PC-9 (cell line): ENCODE results near the gene TMEM117. TPM values are rescaled to one million over a fixed set of nuclear protein-coding genes. Genes with fewer than 3 reads are reported as not detected.

ENCODE experiments used
- BruUV-seq: library from RNA; stranded (reverse); fragments of 400-500 nt; replicated peaks from 2 replicates; lab custom pipeline; 2021; lab: Mats Ljungman, UMichigan
- CTCF ChIA-PET: fragments of 300-600 bp; sonication (Branson Sonifier 250); formaldehyde crosslinking; loops from one replicate; lab custom pipeline; 2022; ENCODE audit warnings: antibody characterized with exemption; lab: Charles Lee
- POLR2A ChIA-PET: fragments of 300-600 bp; sonication (Branson Sonifier 250); formaldehyde crosslinking; loops from one replicate; lab custom pipeline; 2022; ENCODE audit warnings: antibody characterized with exemption; ENCODE audit not compliant: unreplicated experiment; lab: Charles Lee
- DNase-seq, 2 experiments: peaks; one replicate each; pipeline versions ENCODE4 v3.0.0 to v3.0.0-alpha.2; 2015 to 2022; ENCODE audit warnings: mixed read lengths in 1 of 2
- H2AFZ ChIP-seq: fragments of 200-600 bp; sonication (generic); 2 replicates; pipeline ENCODE4 v1.8.1; 2017; ENCODE audit warnings: antibody characterized with exemption
- H3F3A ChIP-seq: fragments of 200-600 bp; sonication (generic); 2 replicates; pipeline ENCODE4 v1.8.1; 2017; ENCODE audit warnings: antibody characterized with exemption, mild to moderate bottlenecking, low read depth; ENCODE audit not compliant: insufficient read depth
- H3K27ac ChIP-seq: fragments of 200-600 bp; sonication (generic); 2 replicates; pipeline ENCODE4 v1.6.1; 2016; ENCODE audit warnings: mixed run types
- H3K27me3 ChIP-seq: fragments of 200-600 bp; sonication (generic); 2 replicates; pipeline ENCODE4 v1.6.1; 2016; ENCODE audit warnings: low read depth, mixed run types; ENCODE audit not compliant: insufficient read depth
- H3K36me3 ChIP-seq: fragments of 200-600 bp; sonication (generic); 2 replicates; pipeline ENCODE4 v1.6.1; 2016; ENCODE audit warnings: low read depth, mixed run types
- H3K4me1 ChIP-seq: fragments of 200-600 bp; sonication (generic); replicated peaks from 2 replicates; pipeline ENCODE4 v1.6.1; 2016; ENCODE audit warnings: mixed run types; ENCODE audit not compliant: insufficient read depth
- H3K4me2 ChIP-seq: fragments of 200-600 bp; sonication (generic); 2 replicates; pipeline ENCODE4 v1.6.1; 2017; ENCODE audit warnings: mixed run types
- H3K4me3 ChIP-seq: fragments of 200-600 bp; sonication (generic); 2 replicates; pipeline ENCODE4 v1.6.1; 2016; ENCODE audit warnings: mixed run types
- H3K79me2 ChIP-seq: fragments of 200-600 bp; sonication (generic); 2 replicates; pipeline ENCODE4 v1.6.1; 2017; ENCODE audit warnings: low read depth, mixed run types
- H3K9me2 ChIP-seq: fragments of 200-600 bp; sonication (generic); 2 replicates; pipeline ENCODE4 v1.8.1; 2017; ENCODE audit warnings: mild to moderate bottlenecking; ENCODE audit not compliant: insufficient read depth
- H3K9me3 ChIP-seq: fragments of 200-600 bp; sonication (generic); 2 replicates; pipeline ENCODE4 v1.8.1; 2016; ENCODE audit warnings: low read depth; ENCODE audit not compliant: insufficient read depth
- H4K20me1 ChIP-seq: fragments of 200-600 bp; sonication (generic); 2 replicates; pipeline ENCODE4 v1.8.1; 2017; ENCODE audit not compliant: insufficient read depth
- EZH2 ChIP-seq: fragments of 200-600 bp; sonication (generic); IDR thresholded peaks from 2 replicates; pipeline ENCODE4 v1.8.0; 2017; ENCODE audit warnings: antibody characterized with exemption, low read depth
- intact Hi-C: fragments of 100-400 bp; cut with micrococcal nuclease; formaldehyde crosslinking; loops from one replicate; pipeline ENCODE4 v1.10.0; 2022; ENCODE audit not compliant: unreplicated experiment
- total RNA-seq: library from RNA; stranded (reverse); gene quantifications from 2 replicates; pipeline ENCODE4 v1.2.3, GENCODE V29; 2021
- TF ChIP-seq, protein P1 (sequence below): fragments of 200-600 bp; sonication (generic); conservative IDR thresholded peaks from 2 replicates; pipeline ENCODE4 v1.6.1; 2017; ENCODE audit warnings: mixed run types, antibody characterized with exemption, mild to moderate bottlenecking, moderate library complexity

TMEM117 gene
- total RNA-seq, 1 experiment from 2014 or later = 2.0 TPM

DNA sequence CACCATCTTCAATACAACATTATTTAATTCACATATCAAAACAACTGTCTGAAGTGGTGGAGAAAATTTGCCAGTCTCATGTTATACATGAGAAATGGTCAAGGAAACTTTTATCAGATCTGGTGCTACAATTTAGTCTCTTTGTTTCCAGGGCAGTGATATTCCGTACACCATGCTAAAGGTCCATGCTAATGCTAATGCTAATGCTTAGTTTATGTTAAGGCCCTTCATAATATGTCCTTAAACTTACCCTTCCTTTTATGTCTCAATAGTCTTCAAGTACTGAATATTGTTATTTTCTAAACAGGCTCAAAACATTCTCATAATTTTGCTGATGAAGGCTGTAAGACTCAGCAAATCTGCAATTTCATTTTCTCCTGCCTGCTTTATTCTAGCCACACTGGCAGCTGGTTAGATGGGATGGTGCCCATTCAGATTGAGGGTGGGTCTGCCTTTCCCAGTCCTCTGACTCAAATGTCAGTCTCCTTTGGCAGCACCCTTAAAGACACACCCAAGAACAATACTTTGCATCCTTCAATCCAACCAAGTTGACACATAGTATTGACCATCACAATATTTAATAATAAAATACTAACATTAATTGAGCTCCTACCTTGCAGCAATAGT lies 59.8 kb downstream of the TMEM117 start:
- Histone ChIP-seq H3K4me3 (no peak overlapping the region), H3K79me2 (no peaks in the 10 kb centered on the region), H3F3A (no peaks in the 10 kb centered on the region), H3K4me2 (no peak overlapping the region), H3K9me3 (no peaks in the 10 kb centered on the region), H3K36me3 (no peaks in the 10 kb centered on the region), H3K4me1 (peaks cover 5% of the 10 kb centered on the region; the same call in 1 of the 2 replicates), H4K20me1 (no peaks in the 10 kb centered on the region), H2AFZ (no peak overlapping the region), H3K9me2 (no peaks in the 10 kb centered on the region), H3K27ac (no peak overlapping the region), H3K27me3 (no peaks in the 10 kb centered on the region)
- TF ChIP-seq EZH2 = no peak
- TF ChIP-seq, protein P1, sequence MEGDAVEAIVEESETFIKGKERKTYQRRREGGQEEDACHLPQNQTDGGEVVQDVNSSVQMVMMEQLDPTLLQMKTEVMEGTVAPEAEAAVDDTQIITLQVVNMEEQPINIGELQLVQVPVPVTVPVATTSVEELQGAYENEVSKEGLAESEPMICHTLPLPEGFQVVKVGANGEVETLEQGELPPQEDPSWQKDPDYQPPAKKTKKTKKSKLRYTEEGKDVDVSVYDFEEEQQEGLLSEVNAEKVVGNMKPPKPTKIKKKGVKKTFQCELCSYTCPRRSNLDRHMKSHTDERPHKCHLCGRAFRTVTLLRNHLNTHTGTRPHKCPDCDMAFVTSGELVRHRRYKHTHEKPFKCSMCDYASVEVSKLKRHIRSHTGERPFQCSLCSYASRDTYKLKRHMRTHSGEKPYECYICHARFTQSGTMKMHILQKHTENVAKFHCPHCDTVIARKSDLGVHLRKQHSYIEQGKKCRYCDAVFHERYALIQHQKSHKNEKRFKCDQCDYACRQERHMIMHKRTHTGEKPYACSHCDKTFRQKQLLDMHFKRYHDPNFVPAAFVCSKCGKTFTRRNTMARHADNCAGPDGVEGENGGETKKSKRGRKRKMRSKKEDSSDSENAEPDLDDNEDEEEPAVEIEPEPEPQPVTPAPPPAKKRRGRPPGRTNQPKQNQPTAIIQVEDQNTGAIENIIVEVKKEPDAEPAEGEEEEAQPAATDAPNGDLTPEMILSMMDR = no peak
- DNase-seq = no peak
- CTCF ChIA-PET = no interaction called here
- intact Hi-C loops = no loop called here
- BruUV-seq = no TSS peak
- POLR2A ChIA-PET = no interaction called here

GRCh38 chr12:43896496-43896895 lies 60.6 kb downstream of the TMEM117 start:
- Histone ChIP-seq H3K79me2 (no peaks in the 10 kb centered on the region), H3F3A (no peaks in the 10 kb centered on the region), H4K20me1 (no peaks in the 10 kb centered on the region), H3K4me1 (peaks cover 5% of the 10 kb centered on the region; the same call in 1 of the 2 replicates), H3K27me3 (no peaks in the 10 kb centered on the region), H2AFZ (no peak overlapping the region), H3K4me3 (no peak overlapping the region), H3K4me2 (no peak overlapping the region), H3K36me3 (no peaks in the 10 kb centered on the region), H3K27ac (no peak overlapping the region), H3K9me3 (no peaks in the 10 kb centered on the region), H3K9me2 (no peaks in the 10 kb centered on the region)
- DNase-seq = no peak
- ChIA-PET POLR2A (interaction anchor here (0.5 to 0.7 kb wide), 2 partner anchors 1054 to 1319 kb away, joined by 3 to 5 read pairs; no protein-coding TSS in a partner anchor), CTCF (no interaction called here)
- intact Hi-C loops = no loop called here
- no TSS peak for BruUV-seq
- no peak for TF ChIP-seq EZH2
- TF ChIP-seq, protein P1 = no peak

DNA sequence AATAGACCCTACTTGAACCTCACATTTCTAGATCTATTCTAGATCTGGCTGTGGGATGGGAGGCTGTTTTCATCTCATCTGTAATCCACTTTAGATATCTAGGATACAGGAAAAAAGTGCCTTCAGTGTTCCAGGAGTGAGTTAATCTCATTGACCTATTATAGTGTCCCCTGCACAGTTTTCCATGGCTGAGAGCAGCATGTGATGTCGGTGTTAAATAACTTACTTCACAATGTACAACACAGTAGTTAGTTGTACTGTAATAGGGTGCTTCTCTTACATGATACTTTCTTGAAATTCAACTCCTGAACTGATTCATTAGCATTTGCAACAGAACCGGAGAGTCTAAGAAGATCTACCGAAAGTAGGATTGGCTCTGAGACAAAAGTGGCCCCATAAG lies 62.6 kb downstream of the TMEM117 start:
- Histone ChIP-seq H3K27me3 (no peaks in the 10 kb centered on the region), H3K4me3 (no peak overlapping the region), H3K79me2 (no peaks in the 10 kb centered on the region), H3K36me3 (no peaks in the 10 kb centered on the region), H3K9me3 (no peaks in the 10 kb centered on the region), H4K20me1 (no peaks in the 10 kb centered on the region), H2AFZ (no peak overlapping the region), H3K4me2 (no peak overlapping the region), H3K4me1 (no peaks in the 10 kb centered on the region), H3F3A (no peaks in the 10 kb centered on the region), H3K9me2 (no peaks in the 10 kb centered on the region), H3K27ac (no peak overlapping the region)
- ChIA-PET CTCF (no interaction called here), POLR2A (no interaction called here)
- BruUV-seq = no TSS peak
- no peak for DNase-seq
- intact Hi-C loops = no loop called here
- no peak for TF ChIP-seq EZH2
- TF ChIP-seq, protein P1 = no peak
